ENCODE results near the gene RHOBTB3.

DNA sequence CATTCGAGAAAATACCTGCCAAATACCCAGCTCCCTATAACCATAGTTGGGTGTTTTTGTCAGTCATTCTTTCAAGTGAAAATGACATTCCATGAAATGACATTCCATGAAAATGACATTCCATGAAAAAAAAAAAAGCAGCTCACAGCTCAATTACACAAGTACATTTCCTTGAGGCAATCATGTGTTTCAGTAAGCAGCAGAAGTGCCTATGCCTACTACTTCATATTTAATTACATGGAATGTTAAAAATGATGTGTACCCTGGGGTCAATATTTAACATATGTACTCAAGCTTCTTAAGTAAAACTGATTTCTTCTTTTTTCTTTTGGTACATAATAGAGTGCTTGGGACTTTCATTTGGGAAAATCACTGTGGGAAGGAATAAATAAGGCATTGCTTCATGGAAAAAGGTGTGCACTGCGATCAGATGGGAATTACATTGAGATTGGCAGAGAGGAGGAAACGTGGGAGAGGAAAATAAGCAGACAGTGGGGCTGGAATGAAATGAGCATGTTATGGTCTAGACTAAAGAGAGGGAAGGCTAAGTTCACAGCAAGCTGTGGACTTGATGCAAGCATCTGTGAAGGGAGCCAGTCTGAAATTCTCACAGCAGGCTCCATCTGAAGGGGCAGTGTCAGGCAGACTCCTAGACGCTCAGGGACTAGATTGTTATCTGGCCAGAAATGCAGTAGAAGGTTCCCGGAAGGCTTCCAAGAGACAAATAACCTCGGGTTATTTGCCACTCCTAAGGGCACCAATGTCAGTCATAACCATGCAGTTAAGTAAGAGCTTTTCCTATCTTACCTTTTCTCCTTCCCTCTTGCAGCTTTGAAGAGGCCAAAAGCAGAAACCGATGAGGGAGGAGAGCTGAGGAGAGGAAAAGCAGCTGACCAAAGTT is 33.1 kb upstream of the RHOBTB3 start:
- TF ChIP-seq, protein P1, sequence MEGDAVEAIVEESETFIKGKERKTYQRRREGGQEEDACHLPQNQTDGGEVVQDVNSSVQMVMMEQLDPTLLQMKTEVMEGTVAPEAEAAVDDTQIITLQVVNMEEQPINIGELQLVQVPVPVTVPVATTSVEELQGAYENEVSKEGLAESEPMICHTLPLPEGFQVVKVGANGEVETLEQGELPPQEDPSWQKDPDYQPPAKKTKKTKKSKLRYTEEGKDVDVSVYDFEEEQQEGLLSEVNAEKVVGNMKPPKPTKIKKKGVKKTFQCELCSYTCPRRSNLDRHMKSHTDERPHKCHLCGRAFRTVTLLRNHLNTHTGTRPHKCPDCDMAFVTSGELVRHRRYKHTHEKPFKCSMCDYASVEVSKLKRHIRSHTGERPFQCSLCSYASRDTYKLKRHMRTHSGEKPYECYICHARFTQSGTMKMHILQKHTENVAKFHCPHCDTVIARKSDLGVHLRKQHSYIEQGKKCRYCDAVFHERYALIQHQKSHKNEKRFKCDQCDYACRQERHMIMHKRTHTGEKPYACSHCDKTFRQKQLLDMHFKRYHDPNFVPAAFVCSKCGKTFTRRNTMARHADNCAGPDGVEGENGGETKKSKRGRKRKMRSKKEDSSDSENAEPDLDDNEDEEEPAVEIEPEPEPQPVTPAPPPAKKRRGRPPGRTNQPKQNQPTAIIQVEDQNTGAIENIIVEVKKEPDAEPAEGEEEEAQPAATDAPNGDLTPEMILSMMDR (conservative IDR thresholded peaks at IDR 0.05; ENCODE audit: low read length), result no peak
- no peak for TF ChIP-seq EZH2phosphoT487 (IDR thresholded peaks at IDR 0.05; ENCODE audit: borderline replicate concordance)
